ENCODE measurements around the gene NRAP.

The NRAP gene

GRCh38 chr10:113625461-113626186 lies 38.2 kb downstream of the NRAP start:
- TF ChIP-seq, protein P1, sequence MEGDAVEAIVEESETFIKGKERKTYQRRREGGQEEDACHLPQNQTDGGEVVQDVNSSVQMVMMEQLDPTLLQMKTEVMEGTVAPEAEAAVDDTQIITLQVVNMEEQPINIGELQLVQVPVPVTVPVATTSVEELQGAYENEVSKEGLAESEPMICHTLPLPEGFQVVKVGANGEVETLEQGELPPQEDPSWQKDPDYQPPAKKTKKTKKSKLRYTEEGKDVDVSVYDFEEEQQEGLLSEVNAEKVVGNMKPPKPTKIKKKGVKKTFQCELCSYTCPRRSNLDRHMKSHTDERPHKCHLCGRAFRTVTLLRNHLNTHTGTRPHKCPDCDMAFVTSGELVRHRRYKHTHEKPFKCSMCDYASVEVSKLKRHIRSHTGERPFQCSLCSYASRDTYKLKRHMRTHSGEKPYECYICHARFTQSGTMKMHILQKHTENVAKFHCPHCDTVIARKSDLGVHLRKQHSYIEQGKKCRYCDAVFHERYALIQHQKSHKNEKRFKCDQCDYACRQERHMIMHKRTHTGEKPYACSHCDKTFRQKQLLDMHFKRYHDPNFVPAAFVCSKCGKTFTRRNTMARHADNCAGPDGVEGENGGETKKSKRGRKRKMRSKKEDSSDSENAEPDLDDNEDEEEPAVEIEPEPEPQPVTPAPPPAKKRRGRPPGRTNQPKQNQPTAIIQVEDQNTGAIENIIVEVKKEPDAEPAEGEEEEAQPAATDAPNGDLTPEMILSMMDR (IDR thresholded peaks at IDR 0.05; ENCODE audit: insufficient read depth, low read length, poor library complexity, severe bottlenecking): no peak
- H3K4me3 ChIP-seq (replicated peaks; ENCODE audit: low read depth, low read length): no peak overlapping the region
- no peaks in the 10 kb centered on the region for H3K36me3 ChIP-seq (ENCODE audit: control insufficient read depth, insufficient read depth, low read length)
- H3K27me3 ChIP-seq (replicated peaks; ENCODE audit: control insufficient read depth, insufficient read depth, low read length): peaks cover 3% of the 10 kb centered on the region
- no peak for DNase-seq (ENCODE audit: extremely low read depth, insufficient read length)

- no peak overlapping the region for H3K4me3 ChIP-seq (replicated peaks; ENCODE audit: low read depth, low read length)
- no peak for DNase-seq (ENCODE audit: extremely low read depth, insufficient read length)
- no peaks in the 10 kb centered on the region for H3K36me3 ChIP-seq (ENCODE audit: control insufficient read depth, insufficient read depth, low read length)
- TF ChIP-seq, protein P1 (IDR thresholded peaks at IDR 0.05; ENCODE audit: insufficient read depth, low read length, poor library complexity, severe bottlenecking): no peak
- peaks cover 3% of the 10 kb centered on the region for H3K27me3 ChIP-seq (replicated peaks; ENCODE audit: control insufficient read depth, insufficient read depth, low read length)
Observed at GRCh38 chr10:113622831-113623230, 41.0 kb downstream of the NRAP start.

DNA sequence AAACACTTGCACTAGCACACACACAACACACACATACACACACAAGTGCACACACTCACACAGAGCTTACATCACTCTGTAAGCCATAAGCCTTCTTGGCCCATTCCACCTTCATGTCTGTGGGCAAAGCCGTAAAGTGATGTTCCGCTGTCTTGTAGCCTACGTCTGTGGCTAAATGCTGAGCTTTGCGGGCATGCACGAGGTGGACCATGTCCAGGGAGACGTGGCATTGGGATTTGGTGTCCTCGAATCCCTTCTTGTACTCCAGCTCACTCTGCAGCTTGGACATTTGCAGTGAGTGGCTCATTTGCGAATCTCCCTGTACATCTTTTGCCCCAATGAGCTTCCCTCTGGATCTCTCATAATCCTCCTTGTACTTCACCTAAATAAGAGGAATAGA lies 42.0 kb downstream of the NRAP start:
- TF ChIP-seq, protein P1 (IDR thresholded peaks at IDR 0.05; ENCODE audit: insufficient read depth, low read length, poor library complexity, severe bottlenecking): no peak
- H3K36me3 ChIP-seq (ENCODE audit: control insufficient read depth, insufficient read depth, low read length): no peaks in the 10 kb centered on the region
- no peak for DNase-seq (ENCODE audit: extremely low read depth, insufficient read length)
- peaks cover 3% of the 10 kb centered on the region for H3K27me3 ChIP-seq (replicated peaks; ENCODE audit: control insufficient read depth, insufficient read depth, low read length)
- no peak overlapping the region for H3K4me3 ChIP-seq (replicated peaks; ENCODE audit: low read depth, low read length)

DNA sequence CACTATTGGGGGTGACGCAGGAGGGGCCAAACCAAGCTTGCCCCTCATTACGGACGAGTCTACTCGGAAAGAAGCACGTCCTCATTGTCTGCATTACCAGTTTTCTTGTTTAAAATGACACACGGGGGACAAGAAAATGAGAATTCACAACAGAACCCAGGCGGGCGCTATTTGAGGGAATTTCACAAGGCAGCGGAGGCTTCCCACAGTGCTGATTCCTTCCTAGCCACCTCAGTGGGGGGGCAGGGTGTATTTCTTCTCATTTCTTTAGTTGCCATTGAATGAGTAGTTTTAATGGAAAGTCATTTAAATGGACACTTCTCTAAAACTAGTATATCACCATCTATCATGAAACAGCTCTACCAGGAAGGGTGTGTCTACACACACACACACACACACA lies 42.9 kb downstream of the NRAP start:
- Histone ChIP-seq H3K27me3 (replicated peaks; ENCODE audit: control insufficient read depth, insufficient read depth, low read length) (peaks cover 3% of the 10 kb centered on the region), H3K4me3 (replicated peaks; ENCODE audit: low read depth, low read length) (no peak overlapping the region), H3K36me3 (ENCODE audit: control insufficient read depth, insufficient read depth, low read length) (no peaks in the 10 kb centered on the region)
- TF ChIP-seq, protein P1 (IDR thresholded peaks at IDR 0.05; ENCODE audit: insufficient read depth, low read length, poor library complexity, severe bottlenecking): no peak
- DNase-seq (ENCODE audit: extremely low read depth, insufficient read length): no peak

GRCh38 chr10:113620511-113620910 lies 43.3 kb downstream of the NRAP start:
- Histone ChIP-seq H3K27me3 (replicated peaks; ENCODE audit: control insufficient read depth, insufficient read depth, low read length) (peaks cover 3% of the 10 kb centered on the region), H3K4me3 (replicated peaks; ENCODE audit: low read depth, low read length) (no peak overlapping the region), H3K36me3 (ENCODE audit: control insufficient read depth, insufficient read depth, low read length) (no peaks in the 10 kb centered on the region)
- no peak for DNase-seq (ENCODE audit: extremely low read depth, insufficient read length)
- TF ChIP-seq, protein P1 (IDR thresholded peaks at IDR 0.05; ENCODE audit: insufficient read depth, low read length, poor library complexity, severe bottlenecking): no peak

- TF ChIP-seq, protein P1 (IDR thresholded peaks at IDR 0.05; ENCODE audit: insufficient read depth, low read length, poor library complexity, severe bottlenecking): no peak
- H3K27me3 ChIP-seq (replicated peaks; ENCODE audit: control insufficient read depth, insufficient read depth, low read length): peaks cover 3% of the 10 kb centered on the region
- no peak for DNase-seq (ENCODE audit: extremely low read depth, insufficient read length)
Observed at GRCh38 chr10:113619401-113619800, 44.4 kb downstream of the NRAP start.

More at GRCh38 chr10:113619401-113619800, 44.4 kb downstream of the NRAP start:
- Histone ChIP-seq H3K4me3 (replicated peaks; ENCODE audit: low read depth, low read length) (no peak overlapping the region), H3K36me3 (ENCODE audit: control insufficient read depth, insufficient read depth, low read length) (no peaks in the 10 kb centered on the region)
